ENCODE measurements around the gene PIGC.

Gene PIGC

DNA sequence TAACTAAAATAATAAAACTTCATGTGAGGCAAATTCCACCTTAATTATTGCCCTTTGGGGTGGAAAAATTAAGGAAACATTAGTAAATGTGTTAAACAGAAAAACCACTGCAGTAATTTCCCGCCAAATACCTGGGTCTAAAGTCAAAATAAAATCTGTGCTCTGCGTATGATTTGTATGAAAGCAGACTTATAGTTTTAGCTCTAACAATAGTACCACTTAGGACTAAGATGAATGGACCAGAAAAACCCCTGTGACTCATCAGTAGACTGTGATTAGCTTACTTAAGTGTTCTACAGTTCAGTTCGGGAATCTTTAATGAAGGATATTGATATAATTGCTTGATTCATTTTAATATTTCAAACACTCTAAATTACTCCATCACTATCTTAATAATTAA, 46.6 kb downstream of the PIGC start:
- no peak for DNase-seq

DNA sequence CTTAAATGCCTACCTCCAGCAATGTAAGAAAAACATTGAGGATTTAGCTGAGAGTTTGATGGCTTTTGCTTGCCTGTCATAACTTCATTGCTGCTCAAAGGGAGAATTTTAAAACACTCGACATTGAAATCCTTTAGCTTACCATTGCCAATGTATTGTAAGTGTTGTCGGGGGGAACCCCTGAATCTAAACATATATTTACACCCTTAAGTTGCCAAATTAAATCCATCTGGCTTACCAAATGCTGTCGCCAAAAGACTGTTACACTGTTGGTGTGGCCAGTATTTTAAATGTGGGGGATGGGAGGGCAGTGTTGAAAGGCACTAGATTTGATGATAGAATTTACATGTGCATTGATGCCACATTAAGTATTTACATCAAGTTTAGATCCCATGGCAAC, 48.3 kb downstream of the PIGC start:
- DNase-seq: no peak

DNA sequence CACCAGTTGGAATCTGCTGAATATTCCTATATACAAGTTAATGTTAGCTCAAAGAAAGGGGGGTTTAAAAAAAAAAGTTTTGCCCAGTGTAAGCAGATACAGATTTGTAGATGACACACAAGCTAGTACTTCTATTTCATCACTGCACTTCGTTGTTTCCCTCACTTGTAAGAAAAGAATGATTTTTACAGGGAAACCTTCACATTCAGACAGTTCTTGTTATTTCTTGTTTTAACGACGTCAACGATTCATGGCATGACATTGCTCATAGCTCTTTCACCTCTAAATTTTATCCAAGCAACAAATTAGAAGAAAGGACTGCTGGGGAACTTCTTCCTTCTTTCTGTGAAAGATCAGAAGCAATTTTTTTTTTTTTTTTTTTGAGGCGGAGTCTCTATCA, 49.1 kb downstream of the PIGC start:
- no peak for DNase-seq

DNA sequence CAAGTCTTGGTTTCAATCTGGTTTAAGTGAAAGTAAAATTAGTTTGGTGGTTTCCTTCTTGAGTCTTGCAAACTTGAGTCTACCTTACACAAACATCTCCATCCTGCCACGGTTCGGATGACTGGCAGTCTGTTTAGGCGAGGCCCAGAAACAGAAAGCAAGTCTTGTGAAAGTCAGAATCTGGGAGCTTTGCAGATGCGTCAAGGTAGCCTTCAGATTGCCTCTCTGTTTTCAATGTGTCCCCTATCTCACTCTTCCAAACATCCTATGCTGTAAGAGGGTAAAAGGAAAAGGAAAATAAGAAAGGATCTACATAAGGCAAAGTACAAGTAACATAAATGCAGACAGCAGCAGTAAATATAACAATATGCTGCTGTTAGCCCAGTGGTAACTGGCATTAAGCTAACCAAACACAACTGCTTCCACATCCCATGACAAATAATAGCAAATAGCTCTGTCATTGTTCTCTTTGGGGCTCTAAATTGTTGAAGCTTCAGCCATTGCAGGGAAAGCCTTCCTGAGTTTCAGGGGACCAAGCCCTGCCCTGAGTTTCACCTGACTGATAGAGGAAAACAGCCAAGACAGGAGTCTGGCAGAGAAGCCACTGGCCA, 49.6 kb downstream of the PIGC start:
- DNase-seq: peak; percentile 43

DNA sequence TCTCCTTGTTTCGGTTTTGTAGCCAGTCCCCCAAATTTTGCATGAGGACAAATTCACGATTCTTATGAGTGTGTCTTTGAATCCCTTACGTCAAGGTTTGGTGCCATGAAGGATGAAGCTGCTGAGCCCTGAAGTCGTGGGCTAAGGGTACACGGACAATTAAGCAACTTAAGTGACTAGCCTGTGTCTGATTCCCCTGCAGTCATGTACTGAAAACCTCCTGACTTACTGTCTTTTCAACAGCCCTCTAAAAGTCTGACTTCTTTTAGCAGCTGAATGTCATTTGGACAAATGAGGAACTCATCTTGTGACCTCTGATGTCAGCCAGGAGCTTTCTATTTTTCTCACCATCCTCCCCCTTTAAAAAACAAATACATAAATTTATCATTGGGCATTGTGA, 50.5 kb downstream of the PIGC start:
- no peak for DNase-seq

DNA sequence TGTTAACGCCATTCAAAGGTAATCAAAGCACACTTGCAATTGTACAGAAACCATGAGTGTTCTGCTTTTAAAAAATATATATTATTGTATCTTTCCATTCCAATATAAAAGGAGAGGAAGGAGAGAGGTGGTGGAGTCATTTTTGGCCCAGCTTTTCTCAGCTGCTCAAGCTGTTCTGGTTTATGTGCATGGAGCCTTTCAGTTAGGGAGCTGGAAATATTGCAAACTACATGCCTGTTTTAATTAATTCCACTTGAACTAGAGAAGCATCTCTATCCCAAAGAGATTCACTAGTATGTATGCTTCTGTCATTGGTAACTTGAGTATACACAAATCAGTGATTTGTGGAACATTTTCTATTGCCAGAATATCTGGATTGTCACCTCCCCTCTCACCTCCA, 51.9 kb downstream of the PIGC start:
- DNase-seq: no peak

Measured in activated T-cell treated with anti-CD3 and anti-CD28 coated beads for 4 hours (primary cell).